Glutamatergic neuron (in vitro differentiated cells): ENCODE data around the gene RIOK3. TPM values are rescaled to one million over a fixed set of nuclear protein-coding genes. Genes with fewer than 3 reads are reported as not detected.
A peak's percentile ranks its signal among the peaks of the same experiment; 100 is the strongest.

Source experiments
- DNase-seq: peaks from one replicate; pipeline ENCODE4 v3.0.0; 2022
- H3K27ac Mint-ChIP-seq: one replicate; pipeline ENCODE4 v1.8.0; 2020; ENCODE audit warnings: mild to moderate bottlenecking, mixed read lengths, inconsistent platforms; ENCODE audit not compliant: unreplicated experiment
- H3K27me3 Mint-ChIP-seq: one replicate; pipeline ENCODE4 v1.8.0; 2020; ENCODE audit warnings: mild to moderate bottlenecking, moderate library complexity, mixed read lengths, inconsistent platforms; ENCODE audit not compliant: unreplicated experiment
- H3K36me3 Mint-ChIP-seq: one replicate; pipeline ENCODE4 v1.8.0; 2020; ENCODE audit warnings: mild to moderate bottlenecking, mixed read lengths, inconsistent platforms; ENCODE audit not compliant: unreplicated experiment
- H3K4me1 Mint-ChIP-seq: one replicate; pipeline ENCODE4 v1.8.0; 2020; ENCODE audit warnings: mild to moderate bottlenecking, low read depth, mixed read lengths, inconsistent platforms; ENCODE audit not compliant: unreplicated experiment
- H3K4me3 Mint-ChIP-seq: one replicate; pipeline ENCODE4 v1.8.0; 2020; ENCODE audit warnings: mild to moderate bottlenecking, mixed read lengths, inconsistent platforms; ENCODE audit not compliant: unreplicated experiment
- H3K9me3 Mint-ChIP-seq: one replicate; pipeline ENCODE4 v1.8.0; 2020; ENCODE audit warnings: mild to moderate bottlenecking, moderate library complexity, mixed read lengths, inconsistent platforms; ENCODE audit not compliant: unreplicated experiment
- CTCF ChIP-seq: fragments of 200-600 bp; sonication (generic); IDR thresholded peaks from one replicate; pipeline ENCODE4 v1.5.0; 2021; ENCODE audit not compliant: partially characterized antibody, unreplicated experiment
- total RNA-seq: library from RNA; stranded (reverse); fragmentation: NEBNext Ultra II Directional; extraction: Animal tissue kit (Norgen Biotek cat#: 25700); gene quantifications from one replicate; pipeline ENCODE4 v1.2.1, GENCODE V29; 2021; ENCODE audit not compliant: unreplicated experiment

Gene RIOK3
- total RNA-seq, 1 donor from 2014 or later = 105 TPM

GRCh38 chr18:23521271-23521670 is 68.2 kb downstream of the RIOK3 start:
- H3K27ac Mint-ChIP-seq = no peak overlapping the region
- H3K27me3 Mint-ChIP-seq = peaks cover 4% of the 10 kb centered on the region
- H3K4me1 Mint-ChIP-seq = peaks cover 25% of the 10 kb centered on the region
- no peak overlapping the region for H3K4me3 Mint-ChIP-seq
- no peak for DNase-seq
- H3K36me3 Mint-ChIP-seq = no peaks in the 10 kb centered on the region
- TF ChIP-seq CTCF = no peak
- peaks cover 9% of the 10 kb centered on the region for H3K9me3 Mint-ChIP-seq

GRCh38 chr18:23521907-23522306 is 68.8 kb downstream of the RIOK3 start:
- peaks cover 25% of the 10 kb centered on the region for H3K4me1 Mint-ChIP-seq
- H3K27ac Mint-ChIP-seq = peak overlapping the region; percentile 96
- H3K9me3 Mint-ChIP-seq = peaks cover 9% of the 10 kb centered on the region
- no peak for TF ChIP-seq CTCF
- H3K36me3 Mint-ChIP-seq = peaks cover 4% of the 10 kb centered on the region
- H3K27me3 Mint-ChIP-seq = peaks cover 4% of the 10 kb centered on the region
- H3K4me3 Mint-ChIP-seq = peak overlapping the region; percentile 22
- DNase-seq = no peak

GRCh38 chr18:23523429-23524212 is 70.5 kb downstream of the RIOK3 start:
- Mint-ChIP-seq H3K27ac (no peak overlapping the region), H3K27me3 (peaks cover 4% of the 10 kb centered on the region), H3K4me1 (peaks cover 25% of the 10 kb centered on the region), H3K4me3 (no peak overlapping the region), H3K36me3 (peaks cover 4% of the 10 kb centered on the region), H3K9me3 (peaks cover 9% of the 10 kb centered on the region)
- no peak for TF ChIP-seq CTCF
- DNase-seq = no peak

GRCh38 chr18:23524213-23524707 is 71.2 kb downstream of the RIOK3 start:
- H3K9me3 Mint-ChIP-seq = peaks cover 9% of the 10 kb centered on the region
- H3K4me1 Mint-ChIP-seq = peaks cover 28% of the 10 kb centered on the region
- no peak for DNase-seq
- peaks cover 4% of the 10 kb centered on the region for H3K36me3 Mint-ChIP-seq
- no peak overlapping the region for H3K27ac Mint-ChIP-seq
- no peak overlapping the region for H3K4me3 Mint-ChIP-seq
- no peak for TF ChIP-seq CTCF
- peaks cover 6% of the 10 kb centered on the region for H3K27me3 Mint-ChIP-seq

GRCh38 chr18:23526501-23527063 is 73.5 kb downstream of the RIOK3 start:
- no peak for DNase-seq
- Mint-ChIP-seq H3K4me3 (no peak overlapping the region), H3K9me3 (peaks cover 7% of the 10 kb centered on the region), H3K27me3 (peaks cover 6% of the 10 kb centered on the region), H3K36me3 (peaks cover 10% of the 10 kb centered on the region), H3K4me1 (peaks cover 25% of the 10 kb centered on the region), H3K27ac (no peak overlapping the region)
- no peak for TF ChIP-seq CTCF
